B cell (primary cell): ENCODE results near the gene CAMK2G. TPM values are rescaled to one million over a fixed set of nuclear protein-coding genes. Genes with fewer than 3 reads are reported as not detected.

Experiments
- ATAC-seq: fragments of 200-7000 bp; cut with Tn5 transposase; one replicate; pipeline ENCODE4 v1.10.0; 2021; ENCODE audit warnings: low read depth, mild to moderate bottlenecking, moderate number of reproducible peaks, moderate library complexity
- CTCF ChIA-PET: fragments of 350-600 bp; sonication (Branson Sonifier 250); formaldehyde crosslinking; loops from one replicate; lab custom pipeline; 2021; ENCODE audit warnings: antibody characterized with exemption, inconsistent platforms; lab: Charles Lee
- POLR2A ChIA-PET: fragments of 350-600 bp; sonication (Branson Sonifier 250); formaldehyde crosslinking; loops from one replicate; lab custom pipeline; 2021; ENCODE audit warnings: antibody characterized with exemption; lab: Charles Lee
- DNase-seq: peaks from one replicate; pipeline ENCODE4 v3.0.0; 2013
- H2AFZ ChIP-seq: 2 replicates; pipeline ENCODE4 v1.6.1; 2012; ENCODE audit warnings: mild to moderate bottlenecking, low read depth, low read length; ENCODE audit not compliant: insufficient read depth, poor library complexity, severe bottlenecking
- H3K27ac ChIP-seq, 2 donors: 1 replicate in 1 of 2; 2 replicates in 1 of 2; pipeline ENCODE4 v1.5.1; 2012 to 2013; ENCODE audit warnings: low read length in 2 of 2, mild to moderate bottlenecking in 2 of 2, moderate library complexity in 1 of 2
- H3K27me3 ChIP-seq, 4 experiments: fragments of 200-600 bp in 1 of 4; sonication (generic) in 1 of 4; replicated peaks in 1 of 4; 1 replicate in 2 of 4; 2 replicates in 2 of 4; pipeline versions ENCODE4 v1.6.1 to v1.7.0; 2013 to 2016; ENCODE audit warnings: low read length in 3 of 4, mild to moderate bottlenecking in 2 of 4, mixed read lengths in 1 of 4, moderate library complexity in 1 of 4; ENCODE audit not compliant: insufficient read depth in 4 of 4, control insufficient read depth in 3 of 4; ENCODE audit errors: control extremely low read depth in 1 of 4
- H3K36me3 ChIP-seq, 2 experiments: replicated peaks in 1 of 2; 1 replicate in 1 of 2; 2 replicates in 1 of 2; pipeline versions ENCODE4 v1.6.1 to v1.7.1; 2013; ENCODE audit warnings: low read length in 1 of 2; ENCODE audit not compliant: insufficient read depth in 2 of 2, control insufficient read depth in 1 of 2; ENCODE audit errors: control extremely low read depth in 1 of 2, extremely low read depth in 1 of 2
- H3K4me1 ChIP-seq, 2 donors: fragments of 200-600 bp in 1 of 2; sonication (generic) in 1 of 2; 1 replicate in 1 of 2; 2 replicates in 1 of 2; pipeline versions ENCODE4 v1.5.1 to v1.6.1; 2013 to 2017; ENCODE audit warnings: low read length in 2 of 2; ENCODE audit not compliant: control insufficient read depth in 2 of 2, insufficient read depth in 2 of 2
- H3K4me2 ChIP-seq: replicated peaks from 2 replicates; pipeline ENCODE3; 2012; ENCODE audit warnings: mild to moderate bottlenecking, low read depth, low read length; ENCODE audit not compliant: poor library complexity, severe bottlenecking
- H3K4me3 ChIP-seq, 5 experiments: fragments of 200-600 bp in 1 of 5; sonication (generic) in 1 of 5; 1 replicate in 3 of 5; 2 replicates in 2 of 5; pipeline versions ENCODE4 v1.5.1 to v1.7.0; 2011 to 2016; ENCODE audit warnings: low read length in 4 of 5, mild to moderate bottlenecking in 4 of 5, low read depth in 2 of 5, control low read depth in 1 of 5, moderate library complexity in 1 of 5; ENCODE audit not compliant: insufficient read depth in 1 of 5; ENCODE audit errors: control extremely low read depth in 1 of 5, extremely low read depth in 1 of 5
- H3K79me2 ChIP-seq: fragments of 200-600 bp; sonication (generic); one replicate; pipeline ENCODE4 v1.6.0; 2016; ENCODE audit warnings: low read length; ENCODE audit not compliant: control insufficient read depth, insufficient read depth
- H3K9ac ChIP-seq: fragments of 200-600 bp; sonication (generic); 2 replicates; pipeline ENCODE4 v1.6.1; 2017; ENCODE audit warnings: mild to moderate bottlenecking, low read length, moderate library complexity
- H3K9me3 ChIP-seq, 3 donors: one replicate each; pipeline versions ENCODE4 v1.6.1 to v1.7.1; 2013; ENCODE audit warnings: low read length in 2 of 3; ENCODE audit not compliant: control insufficient read depth in 2 of 3, insufficient read depth in 1 of 3; ENCODE audit errors: control extremely low read depth in 1 of 3
- H4K20me1 ChIP-seq: 2 replicates; pipeline ENCODE4 v1.6.0; 2012; ENCODE audit warnings: mild to moderate bottlenecking, low read length; ENCODE audit not compliant: insufficient read depth, control insufficient read depth, poor library complexity, severe bottlenecking
- H3K27ac Mint-ChIP-seq: one replicate; pipeline ENCODE4 v1.8.0; 2021; ENCODE audit warnings: mixed read lengths
- H3K27me3 Mint-ChIP-seq: one replicate; pipeline ENCODE4 v1.8.0; 2021; ENCODE audit warnings: mixed read lengths
- H3K4me1 Mint-ChIP-seq: one replicate; pipeline ENCODE4 v1.8.0; 2021; ENCODE audit warnings: mixed read lengths
- H3K4me3 Mint-ChIP-seq: one replicate; pipeline ENCODE4 v1.8.0; 2021; ENCODE audit warnings: mixed read lengths
- H3K9me3 Mint-ChIP-seq: one replicate; pipeline ENCODE4 v1.8.0; 2022; ENCODE audit warnings: mixed read lengths; ENCODE audit not compliant: insufficient read depth
- CTCF ChIP-seq: fragments of 200-600 bp; IDR thresholded peaks from one replicate; pipeline ENCODE4 v1.8.0; 2022; ENCODE audit warnings: antibody characterized with exemption, mild to moderate bottlenecking
- EZH2 ChIP-seq: IDR thresholded peaks from 2 replicates; pipeline ENCODE4 v1.6.1; 2012; ENCODE audit warnings: borderline replicate concordance, low read depth, mild to moderate bottlenecking, moderate library complexity, low read length; ENCODE audit not compliant: insufficient read depth, poor library complexity, severe bottlenecking
- whole genome bisulfite sequencing: methylation state at CpG from one replicate; pipeline ENCODE4 v1.1.5; 2013; ENCODE audit warnings: missing lambda C conversion rate; ENCODE audit not compliant: insufficient coverage; 5-methylcytosine and 5-hydroxymethylcytosine counted together
- intact Hi-C: fragments of 100-400 bp; cut with micrococcal nuclease; formaldehyde crosslinking; loops from one replicate; pipeline ENCODE4 v1.10.0; 2022
- polyA plus RNA-seq: library from polyadenylated mRNA; depleted of rRNA; stranded (reverse); fragments of >200 nt; gene quantifications from 2 replicates; pipeline ENCODE4 v1.2.3, GENCODE V29; 2012
- total RNA-seq, 2 donors: library from RNA; stranded (reverse); fragments of 120-200 nt in 1 of 2; gene quantifications; 1 replicate in 1 of 2; 2 replicates in 1 of 2; pipeline versions ENCODE4 v1.2.3 to v1.2.4, GENCODE V29; 2013 to 2022

Gene CAMK2G
- total and polyA plus RNA-seq, 2 donors (not counting 1 experiment from before 2014, with no cell fraction given) = 42.7 to 48.7 TPM

DNA sequence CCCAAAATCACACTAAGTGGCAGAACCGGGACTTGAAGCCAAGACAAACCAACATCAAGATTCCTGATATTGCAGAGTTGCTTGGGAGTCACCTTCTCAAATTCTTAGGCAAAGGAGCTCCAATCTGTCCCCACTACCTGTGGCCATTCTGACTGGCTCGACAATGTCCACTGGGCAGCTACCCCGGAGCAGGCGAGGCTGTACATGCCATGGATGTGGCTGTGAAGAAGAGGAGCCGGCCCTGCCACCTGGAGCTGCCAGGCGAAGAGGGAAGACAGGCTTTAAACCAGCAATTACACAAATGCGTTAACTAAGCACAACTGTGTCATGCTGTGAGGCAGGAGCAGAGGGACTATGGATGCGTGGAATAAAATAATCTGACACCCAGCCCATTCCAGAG lies 18.1 kb downstream of the CAMK2G start:
- H3K36me3 ChIP-seq = peaks cover 3 to 78% of the 10 kb centered on the region in 2 experiments

DNA sequence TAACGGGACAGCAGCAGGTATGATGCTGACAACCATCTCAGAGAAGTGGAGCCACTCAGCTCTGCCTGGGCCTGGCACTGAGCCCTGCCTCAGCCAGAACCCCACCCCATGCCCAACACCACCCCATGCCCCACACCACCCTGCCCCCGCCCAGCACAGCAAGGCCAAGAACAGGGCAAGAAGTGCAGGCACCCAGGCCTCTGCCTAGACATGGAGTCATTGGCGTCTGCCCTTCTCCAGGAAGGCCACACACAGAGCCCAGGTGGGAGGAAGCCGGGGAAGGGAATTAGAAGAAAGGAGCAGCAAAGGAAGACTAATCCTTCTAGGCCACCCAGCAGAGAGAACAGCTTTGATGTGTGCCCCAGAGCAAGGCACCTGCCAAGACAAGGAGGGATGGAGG lies 18.9 kb downstream of the CAMK2G start:
- no peak overlapping the region for H3K4me3 ChIP-seq
- no peak overlapping the region for H2AFZ ChIP-seq
- Mint-ChIP-seq H3K4me1 (peaks cover 5% of the 10 kb centered on the region), H3K4me3 (no peak overlapping the region), H3K9me3 (no peaks in the 10 kb centered on the region), H3K27me3 (no peaks in the 10 kb centered on the region), H3K27ac (no peak overlapping the region)
- H3K36me3 ChIP-seq = peaks cover 1 to 80% of the 10 kb centered on the region in 2 experiments
- TF ChIP-seq CTCF = no peak
- WGBS = 93% methylated on average over 2 of the region's 4 CpGs
- H3K4me2 ChIP-seq = no peak overlapping the region
- H3K9ac ChIP-seq = no peak overlapping the region
- peaks cover 0 to 2% of the 10 kb centered on the region in 2 donors for H3K4me1 ChIP-seq
- DNase-seq = no peak
- no peak overlapping the region for H3K27ac ChIP-seq
- ChIA-PET POLR2A (no interaction called here), CTCF (interaction anchor here (19.4 kb wide), 1 partner anchor 26 kb away, joined by 498 read pairs; the partner anchor contains the start of gene CAMK2G)
- intact Hi-C loops = no loop called here
- ATAC-seq = no peak
- peaks cover 46% of the 10 kb centered on the region for H4K20me1 ChIP-seq
- H3K9me3 ChIP-seq = no peaks in the 10 kb centered on the region
- H3K27me3 ChIP-seq = no peaks in the 10 kb centered on the region
- H3K79me2 ChIP-seq = peaks cover 56% of the 10 kb centered on the region

More for the DNA sequence above, 18.1 kb downstream of the CAMK2G start:
- intact Hi-C loops = no loop called here
- Mint-ChIP-seq H3K27me3 (no peaks in the 10 kb centered on the region), H3K4me1 (peaks cover 5% of the 10 kb centered on the region), H3K9me3 (no peaks in the 10 kb centered on the region), H3K4me3 (no peak overlapping the region), H3K27ac (no peak overlapping the region)
- peaks cover 0 to 2% of the 10 kb centered on the region in 2 donors for H3K4me1 ChIP-seq
- POLR2A ChIA-PET = no interaction called here
- DNase-seq (no peak), ATAC-seq (no peak)
- TF ChIP-seq CTCF (no peak), EZH2 (no peak)
- CTCF ChIA-PET = interaction anchor here (1.8 to 19.4 kb wide), 2 partner anchors 25 to 84 kb away, joined by 4 to 498 read pairs; partner anchors contain the start of gene CAMK2G
- no peak overlapping the region for H3K27ac ChIP-seq
- H2AFZ ChIP-seq = no peak overlapping the region
- peaks cover 48% of the 10 kb centered on the region for H4K20me1 ChIP-seq
- peaks cover 65% of the 10 kb centered on the region for H3K79me2 ChIP-seq
- no peak overlapping the region for H3K9ac ChIP-seq
- H3K4me2 ChIP-seq = no peak overlapping the region
- no peak overlapping the region for H3K4me3 ChIP-seq
- H3K27me3 ChIP-seq = no peaks in the 10 kb centered on the region
- no peaks in the 10 kb centered on the region for H3K9me3 ChIP-seq
- WGBS = 100% methylated on average over 3 of the region's 8 CpGs
